T-helper 1 cell treated with Interleukin-12 subunit alpha and Interleukin-12 subunit beta and Interleukin-4 antibody, amounts not matched to agents 30 ng/mL and 1 ng/mL, for 36 hours (primary cell): ENCODE results near the gene MID1. TPM values are rescaled to one million over a fixed set of nuclear protein-coding genes. Genes with fewer than 3 reads are reported as not detected.

Source experiments
- intact Hi-C: fragments of 100-400 bp; cut with micrococcal nuclease; formaldehyde crosslinking; loops from one replicate; pipeline ENCODE4 v1.15.1; 2024
- total RNA-seq: library from RNA; stranded (reverse); gene quantifications from 2 replicates; pipeline ENCODE4 v1.2.3, GENCODE V29; 2022

The MID1 gene, protein sequence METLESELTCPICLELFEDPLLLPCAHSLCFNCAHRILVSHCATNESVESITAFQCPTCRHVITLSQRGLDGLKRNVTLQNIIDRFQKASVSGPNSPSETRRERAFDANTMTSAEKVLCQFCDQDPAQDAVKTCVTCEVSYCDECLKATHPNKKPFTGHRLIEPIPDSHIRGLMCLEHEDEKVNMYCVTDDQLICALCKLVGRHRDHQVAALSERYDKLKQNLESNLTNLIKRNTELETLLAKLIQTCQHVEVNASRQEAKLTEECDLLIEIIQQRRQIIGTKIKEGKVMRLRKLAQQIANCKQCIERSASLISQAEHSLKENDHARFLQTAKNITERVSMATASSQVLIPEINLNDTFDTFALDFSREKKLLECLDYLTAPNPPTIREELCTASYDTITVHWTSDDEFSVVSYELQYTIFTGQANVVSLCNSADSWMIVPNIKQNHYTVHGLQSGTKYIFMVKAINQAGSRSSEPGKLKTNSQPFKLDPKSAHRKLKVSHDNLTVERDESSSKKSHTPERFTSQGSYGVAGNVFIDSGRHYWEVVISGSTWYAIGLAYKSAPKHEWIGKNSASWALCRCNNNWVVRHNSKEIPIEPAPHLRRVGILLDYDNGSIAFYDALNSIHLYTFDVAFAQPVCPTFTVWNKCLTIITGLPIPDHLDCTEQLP
- 0.07 and 0.22 TPM in 2 replicates for total RNA-seq

DNA sequence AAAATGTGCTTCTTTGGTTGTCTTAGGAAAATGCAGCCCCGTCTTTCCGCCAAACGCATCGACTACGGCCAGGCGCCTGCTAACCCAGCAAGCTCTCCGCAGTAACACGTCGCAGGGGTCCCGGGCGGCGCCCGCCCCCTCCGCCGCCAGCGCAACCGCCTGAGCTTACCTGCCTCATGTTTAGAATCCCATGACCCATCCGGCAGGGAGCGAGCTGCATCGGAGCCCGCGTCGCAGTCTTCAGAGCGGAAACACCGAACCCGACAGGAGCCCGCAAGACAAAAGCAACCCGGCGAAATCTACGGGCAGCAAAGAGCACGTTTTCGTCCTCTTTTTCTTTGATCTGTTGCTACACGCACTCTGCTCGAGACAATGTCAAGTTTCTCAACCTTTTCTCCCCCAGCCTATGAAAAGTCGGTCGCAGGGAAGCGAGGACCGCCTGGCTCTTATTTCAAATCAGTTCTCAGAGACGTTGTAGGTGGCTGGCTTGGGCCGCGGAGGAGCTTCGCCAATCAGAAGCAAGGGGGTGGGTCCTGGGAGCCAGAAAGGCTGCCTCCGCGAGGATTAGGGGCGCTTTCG is at the start of gene MID1:
MID1 (minus strand) TSS at position 465 of the 579 bp plus-strand sequence. CDS start 53,038 bp downstream, outside the sequence.
- intact Hi-C loops: no loop called here

DNA sequence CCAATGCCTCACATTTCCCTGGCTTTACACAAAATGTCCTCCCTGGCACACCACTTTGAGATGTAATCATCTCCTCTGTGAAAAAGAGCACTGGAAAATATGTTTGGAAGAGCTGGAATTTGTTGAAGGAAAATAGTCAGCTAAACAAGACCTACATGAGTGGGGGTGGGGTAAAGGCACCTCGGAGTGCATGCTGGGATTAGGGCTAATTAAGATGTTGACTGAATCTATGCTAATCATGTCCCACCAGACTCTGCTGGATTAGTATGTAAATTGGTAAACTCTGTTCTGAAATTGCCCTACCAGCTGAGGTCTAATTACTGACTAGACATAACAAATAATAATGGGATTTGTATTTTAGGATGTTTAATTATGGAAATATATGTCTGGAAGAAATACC is 46.8 kb upstream of the MID1 start:
- intact Hi-C loops: no loop called here

DNA sequence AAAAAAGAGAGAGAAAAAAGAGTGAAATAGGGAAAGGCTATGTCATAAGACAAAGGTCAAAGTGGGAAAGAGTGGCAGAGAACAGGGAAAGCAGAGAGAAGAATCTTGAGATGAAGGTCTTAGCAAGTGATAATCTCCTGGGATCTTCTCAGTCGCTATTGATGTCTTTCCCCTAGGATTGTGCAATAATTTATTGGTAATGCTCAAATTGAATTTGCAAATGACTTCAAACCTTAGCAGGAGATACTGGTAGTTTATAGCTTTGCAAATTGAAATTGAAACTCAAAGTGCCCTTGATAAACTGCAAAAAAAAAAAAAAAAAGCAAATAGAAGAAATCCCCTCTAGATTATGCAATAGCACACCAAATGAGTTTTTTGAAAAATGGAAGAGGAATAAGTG is 45.7 kb upstream of the MID1 start:
- intact Hi-C loops: no loop called here

DNA sequence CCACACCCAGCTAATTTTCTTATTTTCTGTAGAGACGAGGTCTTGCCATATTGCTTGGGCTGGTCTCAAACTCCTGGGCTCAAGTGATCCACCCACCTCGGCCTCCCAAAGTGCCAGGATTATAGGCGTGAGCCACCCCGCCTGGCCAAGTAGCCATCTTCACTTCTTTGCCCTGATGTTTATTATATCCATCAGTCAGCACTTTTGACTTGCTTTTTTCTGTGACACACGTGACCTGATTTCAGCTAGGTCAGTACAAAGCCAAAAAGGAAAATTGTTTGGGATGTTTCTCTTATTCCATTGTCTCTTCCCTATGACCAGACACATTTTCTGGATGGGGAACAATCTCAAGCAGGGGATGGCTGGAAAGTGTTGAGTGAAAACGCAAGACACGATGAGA is 45.3 kb upstream of the MID1 start:
- intact Hi-C loops: no loop called here

DNA sequence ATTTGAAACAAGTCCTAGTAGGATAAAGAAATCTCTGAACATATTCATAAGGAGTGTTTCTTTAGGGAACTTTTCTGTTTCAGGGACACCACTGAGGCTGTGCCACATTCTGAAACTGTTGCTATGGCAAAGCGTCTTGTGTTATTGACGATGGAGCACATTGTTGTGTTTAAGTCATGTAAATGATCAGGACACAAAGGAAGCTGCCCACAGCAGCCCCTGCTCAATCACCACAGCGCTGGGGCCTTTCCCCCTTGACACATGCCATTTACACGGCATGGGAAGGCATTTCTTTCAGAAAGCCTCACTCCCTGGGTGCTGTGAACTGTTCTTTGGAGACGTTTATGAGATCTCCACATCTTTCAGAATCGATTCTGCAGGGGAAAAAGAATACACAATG is 39.8 kb upstream of the MID1 start:
- intact Hi-C loops: no loop called here

DNA sequence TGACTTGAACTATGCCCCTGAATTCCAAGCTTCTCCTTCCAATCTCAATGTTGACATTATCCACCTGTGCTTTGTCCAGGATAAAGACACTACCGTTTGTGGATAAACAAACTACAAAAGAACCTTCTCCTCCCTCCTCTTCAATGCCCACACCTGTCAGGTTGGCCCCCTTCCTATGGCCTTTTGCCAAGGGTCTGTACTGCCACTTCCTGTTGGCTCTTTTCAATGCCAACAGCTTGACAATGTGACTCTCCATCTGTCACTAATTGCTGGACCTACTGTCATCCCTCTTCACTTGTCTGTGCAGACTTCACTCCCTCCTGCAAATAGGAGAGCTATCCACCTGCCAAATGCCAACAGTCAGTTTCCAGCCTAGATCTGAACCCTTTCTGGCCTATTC is 35.8 kb upstream of the MID1 start:
- intact Hi-C loops: no loop called here

DNA sequence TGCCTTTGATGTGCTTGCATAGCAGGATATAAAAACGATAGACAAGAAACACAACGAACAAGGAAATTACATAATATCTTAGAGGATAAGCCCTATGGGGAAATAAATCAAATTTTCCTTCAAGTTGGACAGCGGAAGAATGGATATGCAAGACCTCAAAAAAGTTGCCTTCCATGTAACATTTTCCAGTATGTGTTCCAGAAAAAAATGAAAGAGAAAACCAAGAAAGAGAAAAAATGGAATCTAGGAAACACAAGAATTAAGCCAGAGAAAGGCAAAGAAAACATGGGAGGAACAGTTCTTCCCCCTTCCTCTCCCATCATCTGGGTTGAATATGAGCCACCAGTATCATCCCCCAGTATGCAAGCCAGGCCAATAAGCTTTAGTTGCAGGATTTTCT is 34.6 kb upstream of the MID1 start:
- intact Hi-C loops: no loop called here

DNA sequence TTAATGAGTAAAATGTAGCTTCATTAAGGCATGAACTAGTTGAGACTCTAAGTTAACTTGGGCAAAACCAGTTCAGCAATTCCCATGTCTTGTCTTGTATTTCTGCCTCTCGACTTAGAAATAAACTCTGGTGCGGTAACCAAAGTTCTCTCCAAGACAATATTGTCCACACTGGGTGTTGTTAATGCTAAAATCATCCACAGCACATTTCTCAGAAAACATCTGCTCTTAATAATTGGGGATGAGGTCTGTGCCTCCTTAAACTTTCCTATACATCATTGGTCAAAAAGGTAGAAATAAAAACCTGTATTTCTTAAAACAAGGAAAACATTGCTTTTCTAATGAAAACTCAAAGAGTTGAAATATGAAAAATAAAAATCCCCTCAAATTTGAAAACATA is 32.9 kb upstream of the MID1 start:
- intact Hi-C loops: no loop called here

DNA sequence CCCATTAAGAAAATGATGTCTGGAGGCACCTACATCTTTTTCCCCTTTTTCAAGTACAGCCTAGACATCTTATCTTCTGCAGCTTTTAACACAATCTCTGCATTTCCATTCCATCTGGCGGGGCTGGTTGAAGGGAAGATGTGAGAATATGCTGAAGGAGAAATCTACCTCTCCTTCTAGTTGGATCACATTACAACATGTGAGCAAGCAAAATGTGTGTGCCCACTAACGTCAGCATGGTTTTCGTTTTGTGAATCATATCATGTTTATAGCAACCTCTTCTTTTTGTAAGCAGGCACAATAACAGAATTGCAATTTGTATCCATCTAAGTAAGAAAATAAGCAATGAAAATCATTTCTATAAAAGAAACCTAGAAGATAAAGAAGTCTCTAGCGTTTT is 28.9 kb upstream of the MID1 start:
- intact Hi-C loops: no loop called here

DNA sequence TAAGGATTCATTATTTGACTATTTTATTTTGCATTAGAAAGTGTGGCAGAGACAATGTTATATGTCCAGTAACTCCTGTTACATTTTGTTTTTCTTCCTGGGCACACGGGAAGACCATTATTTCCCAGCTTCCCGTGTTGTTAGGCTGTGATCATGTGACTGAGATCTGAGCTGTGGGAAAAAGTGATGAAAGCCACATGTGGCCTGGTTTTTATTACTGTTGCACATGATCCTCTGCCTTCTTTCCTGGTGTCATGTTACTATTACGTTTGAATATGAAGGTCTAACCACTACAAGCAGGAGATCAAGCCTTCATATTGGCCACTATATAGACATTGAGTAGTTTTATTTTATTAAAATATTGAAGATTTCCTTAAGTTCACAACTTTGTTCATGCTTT is 28.2 kb upstream of the MID1 start:
- intact Hi-C loops: no loop called here

DNA sequence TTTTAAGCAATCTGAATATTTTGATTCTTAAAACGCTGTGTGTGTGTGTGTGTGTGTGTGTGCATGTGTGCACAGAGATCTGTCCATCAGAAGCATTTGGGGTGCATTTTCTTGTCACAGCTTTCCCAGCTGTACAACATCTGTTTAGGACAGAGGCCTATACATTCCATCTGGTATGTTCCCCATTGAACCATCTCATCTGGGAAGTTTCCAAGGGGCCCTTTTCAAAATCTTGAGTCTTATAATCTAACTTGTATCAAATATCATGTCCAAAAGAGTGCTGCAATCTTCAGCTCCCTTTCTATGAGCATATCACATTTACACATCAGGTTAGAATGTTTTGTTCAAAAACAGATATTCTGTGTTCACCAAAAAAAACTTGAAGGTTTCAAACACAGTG is 16.5 kb upstream of the MID1 start:
- intact Hi-C loops: no loop called here

DNA sequence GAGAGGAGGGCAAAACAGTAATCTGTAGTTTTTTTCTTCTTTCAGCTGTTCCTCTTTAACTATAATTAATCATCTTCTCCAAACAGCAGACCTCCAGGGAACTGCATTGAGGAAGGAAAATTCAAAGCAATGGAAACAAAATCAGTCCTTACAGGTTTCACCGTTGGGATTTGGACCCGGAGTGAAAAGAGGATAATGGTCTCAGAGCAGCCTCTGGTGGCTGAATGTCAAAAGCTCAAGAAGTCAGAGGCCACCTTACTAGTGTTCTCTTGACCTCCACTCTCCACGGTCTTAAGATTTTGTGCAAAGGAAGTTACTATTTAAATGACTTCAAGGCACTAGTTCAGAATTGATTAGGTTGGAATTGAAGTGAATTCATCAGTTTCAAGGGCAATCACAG is 16.0 kb upstream of the MID1 start:
- intact Hi-C loops: no loop called here

DNA sequence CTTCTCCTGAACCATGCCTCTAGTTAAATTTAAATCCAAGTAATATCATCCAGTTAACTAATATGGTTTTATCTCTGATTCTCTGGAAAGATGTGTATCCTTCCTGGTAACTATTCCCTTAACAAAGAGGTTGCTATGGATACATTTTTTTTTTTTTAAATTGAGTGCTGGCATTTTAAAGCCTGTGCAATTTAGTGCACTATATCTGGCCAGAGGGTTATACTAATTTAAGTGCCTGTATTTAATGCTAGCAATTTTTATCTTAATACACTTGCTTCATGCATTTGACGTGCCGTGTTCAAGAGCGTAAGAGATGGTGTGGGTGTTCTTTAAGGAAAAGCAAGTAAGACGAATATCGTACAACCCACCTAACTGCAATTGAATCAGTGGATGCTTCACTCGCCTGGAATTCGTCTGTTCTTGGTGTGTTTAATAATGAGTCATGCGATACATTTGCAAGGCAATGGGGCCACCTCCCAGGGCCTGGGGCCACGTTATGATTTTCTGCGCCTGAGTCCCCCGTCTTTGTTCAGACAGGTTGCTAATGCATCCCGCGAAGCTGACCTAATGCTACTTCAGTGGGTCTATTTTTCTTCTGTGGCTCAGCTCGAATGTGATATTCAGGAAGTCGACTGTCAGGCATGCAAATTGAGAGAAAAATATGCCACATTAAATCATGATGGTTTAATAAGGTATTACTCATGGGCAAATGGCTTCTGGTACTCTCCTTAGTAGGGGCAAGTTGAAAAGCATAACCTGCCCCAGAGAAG is 14.2 kb upstream of the MID1 start:
- intact Hi-C loops: no loop called here

DNA sequence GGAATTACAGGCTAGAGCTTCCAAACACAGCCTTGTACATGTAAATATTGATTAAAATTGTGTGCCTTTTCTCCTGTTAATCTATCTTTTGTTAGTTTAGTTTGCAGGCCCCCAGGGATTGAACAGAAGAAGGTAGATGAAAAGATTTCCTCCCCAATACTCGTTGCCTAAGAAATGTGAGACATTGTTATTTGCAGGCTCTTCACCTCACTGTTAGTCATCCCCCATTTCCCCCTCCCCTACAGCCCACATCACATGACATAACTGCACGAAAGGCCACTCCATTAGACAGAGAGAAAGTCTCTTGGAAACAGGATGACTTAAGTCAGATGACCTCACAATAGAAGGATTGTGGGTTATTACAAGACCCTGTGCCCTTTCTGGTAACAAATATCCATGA is 13.3 kb upstream of the MID1 start:
- intact Hi-C loops: no loop called here

DNA sequence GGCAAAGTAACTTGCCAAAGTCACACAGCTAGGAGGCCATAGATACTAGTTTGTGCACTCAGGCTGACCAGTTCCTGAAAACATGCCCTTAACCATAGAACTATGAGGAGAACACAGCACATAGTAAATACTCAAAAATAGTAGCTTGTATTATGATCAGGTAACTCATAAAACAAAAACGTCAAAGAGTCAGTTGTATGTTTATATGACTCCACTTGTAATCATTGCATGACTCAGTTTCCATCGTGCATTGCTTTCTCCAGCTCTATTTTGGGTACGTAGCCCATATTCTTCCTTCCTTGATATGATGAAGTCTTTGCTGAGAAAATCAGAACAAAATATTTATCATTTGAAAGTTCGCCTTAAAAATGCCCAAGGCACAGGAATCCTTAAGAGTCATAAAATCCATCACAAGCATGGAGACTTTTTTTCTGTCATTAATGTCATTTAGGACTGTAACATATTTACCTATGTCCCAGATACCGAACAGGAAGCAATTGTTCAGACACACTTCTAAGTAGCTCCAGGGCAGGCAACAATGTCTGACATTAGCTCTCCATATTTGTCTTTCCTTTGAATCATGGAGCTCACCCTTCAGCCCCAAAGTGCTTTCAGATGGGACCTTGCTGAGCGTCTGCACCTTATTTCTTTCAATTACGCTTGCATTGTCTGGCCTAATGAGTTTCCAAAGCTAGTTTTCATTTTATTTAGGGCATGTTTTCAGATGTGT is 11.2 kb upstream of the MID1 start:
- intact Hi-C loops: no loop called here

DNA sequence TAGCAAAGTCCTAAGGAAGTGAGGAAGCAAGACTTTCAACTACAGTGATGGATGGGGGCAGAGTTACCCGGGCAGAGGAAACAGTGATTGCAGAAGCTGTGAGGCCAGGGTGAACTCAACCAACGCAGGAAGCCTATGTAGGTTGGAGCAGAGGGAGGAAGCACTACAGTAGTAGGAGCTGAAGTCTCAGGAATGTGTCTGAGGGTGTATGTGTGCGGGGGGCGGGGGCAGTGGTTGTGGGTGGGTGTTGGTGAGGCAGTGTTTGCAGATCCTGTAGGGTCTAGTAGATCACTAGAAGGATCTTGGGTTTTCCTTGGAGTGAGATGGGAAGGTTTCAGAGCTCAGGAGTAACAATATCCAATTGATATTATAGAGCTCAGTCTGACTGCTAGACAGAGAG is 9.9 kb upstream of the MID1 start:
- intact Hi-C loops: no loop called here

DNA sequence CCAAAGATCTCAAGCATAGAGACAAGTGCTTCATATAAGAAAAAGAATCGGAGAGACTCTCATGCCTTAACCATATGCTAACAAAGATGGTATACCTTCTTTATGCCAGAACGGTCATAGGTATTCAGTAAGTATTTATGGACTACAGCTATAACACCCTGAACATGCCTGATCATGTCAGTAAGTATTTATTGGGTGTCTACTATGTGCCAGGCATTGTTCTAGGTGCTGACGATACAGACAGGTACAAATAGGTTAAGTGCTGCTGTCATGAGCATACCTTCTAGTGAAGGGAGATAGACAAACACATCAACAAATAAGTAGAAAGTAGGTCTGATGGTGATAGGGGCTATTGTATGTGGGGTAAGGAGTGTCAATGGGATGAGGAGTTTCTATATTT is 9.5 kb upstream of the MID1 start:
- intact Hi-C loops: no loop called here

DNA sequence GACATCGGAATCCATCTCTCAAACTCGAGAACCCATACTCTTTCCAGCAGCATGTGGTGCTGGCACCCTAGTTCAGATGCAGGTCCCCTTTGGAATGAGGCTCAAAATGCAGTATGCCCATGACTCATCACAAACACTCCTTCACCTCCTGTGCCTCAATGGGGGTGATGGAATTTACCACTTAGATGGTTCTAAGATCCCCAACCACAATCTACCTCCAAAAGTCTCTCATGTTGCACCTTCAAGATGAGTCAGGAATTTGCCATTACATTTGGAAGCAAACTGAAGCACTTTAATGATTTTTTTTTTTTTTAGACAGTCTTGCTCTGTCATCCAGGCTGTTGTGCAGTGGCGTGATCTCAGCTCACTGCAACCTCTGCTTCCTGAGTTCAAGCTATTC is 8.5 kb upstream of the MID1 start:
- intact Hi-C loops: no loop called here

DNA sequence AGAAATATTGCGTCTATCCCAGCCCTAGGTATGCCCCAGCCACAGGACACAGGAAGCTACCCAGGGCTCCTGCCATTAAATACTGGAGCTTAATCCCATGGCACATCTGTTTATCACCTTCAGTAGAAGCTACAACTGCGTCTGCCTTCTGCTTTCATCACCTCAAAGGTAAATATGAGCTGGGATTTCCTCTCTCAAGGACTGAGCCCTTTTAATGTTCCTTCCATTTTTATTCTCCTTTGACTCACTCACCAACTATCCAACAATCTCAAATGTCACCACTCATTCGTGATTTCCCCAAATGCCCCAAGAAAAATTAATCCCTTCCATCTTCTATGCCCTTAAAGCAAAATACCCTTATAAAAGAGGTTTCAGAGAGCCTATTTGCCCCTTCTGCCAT is 1.8 kb upstream of the MID1 start:
- intact Hi-C loops: no loop called here

DNA sequence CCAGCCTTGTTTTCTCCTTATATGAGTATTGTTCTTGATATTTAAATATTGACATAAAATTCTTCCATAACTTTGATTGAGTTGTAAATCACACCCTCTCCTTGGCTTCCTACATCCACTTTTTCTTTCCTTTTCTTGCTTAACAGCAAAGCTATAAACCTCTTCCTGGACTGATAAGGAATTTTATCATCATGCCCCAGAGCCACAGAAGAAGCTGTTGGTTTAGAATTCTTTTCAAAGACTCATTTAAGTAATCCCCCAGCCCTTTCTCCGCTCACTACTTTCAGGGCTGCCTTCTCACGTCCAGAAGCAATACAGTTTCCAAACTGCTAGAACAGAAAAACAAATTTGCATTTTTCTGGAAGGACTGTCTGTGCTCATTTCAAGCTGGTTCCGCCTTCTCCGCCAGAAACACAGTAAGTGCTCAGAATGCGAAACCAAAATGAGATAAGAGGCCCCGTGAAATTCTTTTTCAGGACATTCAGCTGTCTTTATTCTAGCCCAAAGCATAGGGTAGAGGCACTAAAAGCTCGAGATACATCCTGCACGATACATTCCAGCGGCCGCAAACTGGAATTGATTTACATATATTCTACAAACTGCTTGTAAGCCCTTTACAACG is 849 bp downstream of the MID1 start:
- intact Hi-C loops: no loop called here

DNA sequence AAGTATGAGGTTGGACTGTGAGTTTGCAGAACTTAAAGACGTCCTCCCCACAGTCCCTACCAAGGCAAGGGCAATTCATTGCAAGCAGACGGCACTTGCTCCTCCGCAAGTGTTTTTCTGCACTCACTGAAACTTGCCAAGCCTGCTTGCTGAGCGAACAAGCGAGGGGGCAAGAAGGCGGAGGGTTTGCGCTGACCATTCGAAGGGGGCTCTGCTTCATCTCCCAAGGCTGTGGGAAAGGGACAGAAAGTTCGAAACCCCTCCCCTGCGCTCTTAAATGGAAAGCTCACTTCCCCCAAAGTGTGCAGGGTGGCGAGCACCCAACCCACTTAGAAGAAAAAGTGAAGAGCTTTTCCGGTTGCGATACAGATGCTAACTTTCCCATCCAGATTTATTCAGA is 1.4 kb downstream of the MID1 start:
- intact Hi-C loops: no loop called here
